Measurements from ENCODE around the gene PLCL2. TPM values are rescaled to one million over a fixed set of nuclear protein-coding genes. Genes with fewer than 3 reads are reported as not detected.

Gene PLCL2
- total and polyA plus RNA-seq, 8 donors: 1.8 to 12.1 (median 7.4) TPM

- intact Hi-C loops (cut with DNase I): no loop called here
- WGBS, 2 donors: 64 to 65% methylated on average over 2 of the region's 2 CpGs
Observed at GRCh38 chr3:16869261-16870005, 15.3 kb upstream of the PLCL2 start.

GRCh38 chr3:16871915-16872842 lies 12.6 kb upstream of the PLCL2 start:
- ATAC-seq: no peak
- no peak for TF ChIP-seq CTCF (IDR thresholded peaks at IDR 0.05)
- Histone ChIP-seq H3K9me3 (no peaks in the 10 kb centered on the region), H3K27me3 (no peaks in the 10 kb centered on the region), H3K27ac (no peak overlapping the region), H3K36me3 (no peaks in the 10 kb centered on the region), H3K4me1 (no peaks in the 10 kb centered on the region), H3K4me3 (no peak overlapping the region)
- no peak for FAIRE-seq
- intact Hi-C loops (cut with DNase I): no loop called here
- no peak for DNase-seq
- 90 to 96% methylated on average over 6 of the region's 6 CpGs for WGBS, 2 donors

More at GRCh38 chr3:16869261-16870005, 15.3 kb upstream of the PLCL2 start:
- Histone ChIP-seq H3K9me3 (no peaks in the 10 kb centered on the region), H3K4me1 (no peaks in the 10 kb centered on the region), H3K4me3 (no peak overlapping the region), H3K27ac (no peak overlapping the region), H3K36me3 (no peaks in the 10 kb centered on the region), H3K27me3 (no peaks in the 10 kb centered on the region)
- ATAC-seq (no peak), DNase-seq (no peak), FAIRE-seq (no peak)
- no peak for TF ChIP-seq CTCF (IDR thresholded peaks at IDR 0.05)

GRCh38 chr3:16873872-16874271 lies 10.9 kb upstream of the PLCL2 start:
- no peak for DNase-seq
- Histone ChIP-seq H3K9me3 (no peaks in the 10 kb centered on the region), H3K4me3 (no peak overlapping the region), H3K36me3 (no peaks in the 10 kb centered on the region), H3K27me3 (no peaks in the 10 kb centered on the region), H3K27ac (no peak overlapping the region), H3K4me1 (no peaks in the 10 kb centered on the region)
- no peak for ATAC-seq
- FAIRE-seq: no peak
- WGBS, 2 donors: 92 to 95% methylated on average over 4 of the region's 4 CpGs
- intact Hi-C loops (cut with DNase I): no loop called here
- TF ChIP-seq CTCF (IDR thresholded peaks at IDR 0.05): no peak

- Histone ChIP-seq H3K4me3 (no peak overlapping the region), H3K27ac (no peak overlapping the region), H3K4me1 (no peaks in the 10 kb centered on the region), H3K36me3 (no peaks in the 10 kb centered on the region), H3K27me3 (no peaks in the 10 kb centered on the region), H3K9me3 (no peaks in the 10 kb centered on the region)
- FAIRE-seq (no peak), DNase-seq (no peak), ATAC-seq (peak in 1 of 4 donors; percentile 23)
- TF ChIP-seq CTCF (IDR thresholded peaks at IDR 0.05): no peak
- intact Hi-C loops (cut with DNase I): no loop called here
- 90 to 93% methylated on average over 3 of the region's 3 CpGs for WGBS, 2 donors
Observed at GRCh38 chr3:16875876-16876550, 8.7 kb upstream of the PLCL2 start.
